ENCODE results near the gene VWA3B. TPM values are rescaled to one million over a fixed set of nuclear protein-coding genes. Genes with fewer than 3 reads are reported as not detected.

The VWA3B gene
- total and polyA plus RNA-seq, 2 donors (not counting 3 experiments of a cell fraction or from before 2014, with no cell fraction given) = not detected

DNA sequence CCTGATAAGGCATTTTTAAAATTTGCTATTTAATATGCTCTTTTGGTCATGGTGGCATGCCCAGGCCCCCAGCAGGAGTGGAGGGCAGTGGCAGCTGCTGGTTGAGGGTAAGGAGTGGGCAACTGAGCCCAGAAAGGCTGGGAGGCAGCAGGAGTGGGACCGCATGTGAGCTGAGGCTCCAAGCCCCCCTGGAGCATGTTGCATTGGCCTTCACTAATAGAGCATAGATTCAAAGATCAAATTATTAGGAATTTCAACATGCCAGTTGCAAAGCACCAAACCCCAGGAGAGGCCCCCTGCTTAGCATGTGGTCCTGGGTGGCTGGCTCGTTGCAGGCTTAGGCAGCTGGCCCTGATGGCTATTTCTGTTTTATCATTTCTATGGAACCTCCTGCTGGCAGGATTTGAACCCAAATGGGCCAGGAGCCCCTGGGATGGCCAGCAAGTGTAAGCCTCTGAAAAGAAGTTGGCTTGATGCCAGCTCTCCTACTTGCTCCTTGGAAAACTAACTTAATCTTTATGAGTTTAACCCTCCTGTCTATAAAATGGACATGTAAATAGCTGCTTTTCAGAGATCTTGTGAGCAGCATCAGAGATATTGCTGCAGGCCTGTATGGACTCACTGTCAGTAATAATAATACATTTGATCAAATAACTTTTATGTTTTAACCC, 49.2 kb upstream of the VWA3B start:
- POLR2A ChIA-PET = no interaction called here
- H4K20me1 ChIP-seq (replicated peaks; ENCODE audit: control insufficient read depth, extremely low read depth, insufficient read depth, low read length) = no peaks in the 10 kb centered on the region
- FAIRE-seq (no peak), DNase-seq (ENCODE audit: low read depth, low spot score) (no peak)
- H3K27ac ChIP-seq (ENCODE audit: insufficient read depth, low read depth, low read length) = no peak overlapping the region
- H3K4me1 ChIP-seq (ENCODE audit: control insufficient read depth, extremely low read depth, insufficient read depth, low read length) = no peaks in the 10 kb centered on the region
- intact Hi-C loops (cut with micrococcal nuclease) (no loop called here), dilution Hi-C loops (cut with MboI; ENCODE audit: extremely low pct_ligation_motif_present, low sequenced_read_pairs) (no loop called here)
- H3K4me3 ChIP-seq (replicated peaks in 1 of 3; ENCODE audit: insufficient read depth in 1 of 3, low read depth in 1 of 3, low read length in 3 of 3) = no peak overlapping the region
- H3K4me2 ChIP-seq (ENCODE audit: insufficient read depth, low read length) = no peak overlapping the region
- no TSS peak for BruUV-seq (replicated peaks)
- CTCF ChIA-PET = interaction anchor here (1.0 to 1.9 kb wide), 2 partner anchors 227 to 231 kb away, joined by 3 to 6 read pairs; no protein-coding TSS in a partner anchor
- TF ChIP-seq EZH2 (IDR thresholded peaks at IDR 0.05; ENCODE audit: borderline replicate concordance, low read depth, low read length, severe bottlenecking) (no peak), JUN (IDR thresholded peaks at IDR 0.05; ENCODE audit: borderline replicate concordance, insufficient read depth, insufficient read length, low read depth) (no peak), POLR2A (IDR thresholded peaks at IDR 0.05; ENCODE audit: low read depth, low read length) (no peak)
- TF ChIP-seq, protein P1, sequence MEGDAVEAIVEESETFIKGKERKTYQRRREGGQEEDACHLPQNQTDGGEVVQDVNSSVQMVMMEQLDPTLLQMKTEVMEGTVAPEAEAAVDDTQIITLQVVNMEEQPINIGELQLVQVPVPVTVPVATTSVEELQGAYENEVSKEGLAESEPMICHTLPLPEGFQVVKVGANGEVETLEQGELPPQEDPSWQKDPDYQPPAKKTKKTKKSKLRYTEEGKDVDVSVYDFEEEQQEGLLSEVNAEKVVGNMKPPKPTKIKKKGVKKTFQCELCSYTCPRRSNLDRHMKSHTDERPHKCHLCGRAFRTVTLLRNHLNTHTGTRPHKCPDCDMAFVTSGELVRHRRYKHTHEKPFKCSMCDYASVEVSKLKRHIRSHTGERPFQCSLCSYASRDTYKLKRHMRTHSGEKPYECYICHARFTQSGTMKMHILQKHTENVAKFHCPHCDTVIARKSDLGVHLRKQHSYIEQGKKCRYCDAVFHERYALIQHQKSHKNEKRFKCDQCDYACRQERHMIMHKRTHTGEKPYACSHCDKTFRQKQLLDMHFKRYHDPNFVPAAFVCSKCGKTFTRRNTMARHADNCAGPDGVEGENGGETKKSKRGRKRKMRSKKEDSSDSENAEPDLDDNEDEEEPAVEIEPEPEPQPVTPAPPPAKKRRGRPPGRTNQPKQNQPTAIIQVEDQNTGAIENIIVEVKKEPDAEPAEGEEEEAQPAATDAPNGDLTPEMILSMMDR (IDR thresholded peaks at IDR 0.05; ENCODE audit: extremely low read depth in 1 of 2, insufficient read depth in 1 of 2, low read depth in 1 of 2, low read length in 2 of 2) = no peak
- H3K9me3 ChIP-seq (replicated peaks; ENCODE audit: control insufficient read depth, insufficient read depth, low read length) = no peaks in the 10 kb centered on the region
- H3K27me3 ChIP-seq (ENCODE audit: control insufficient read depth in 2 of 2, insufficient read depth in 2 of 2, low read length in 2 of 2) = peaks cover 2 to 11% of the 10 kb centered on the region in 2 experiments
- no peaks in the 10 kb centered on the region for H3K9me1 ChIP-seq (replicated peaks; ENCODE audit: control insufficient read depth, extremely low read depth, insufficient read depth, low read length)
- H3K36me3 ChIP-seq (ENCODE audit: control insufficient read depth in 2 of 2, extremely low read depth in 1 of 2, insufficient read depth in 2 of 2, low read length in 2 of 2) = no peaks in the 10 kb centered on the region
- no peak overlapping the region for H3K9ac ChIP-seq (replicated peaks; ENCODE audit: extremely low read depth, insufficient read depth, low read length)
- no peaks in the 10 kb centered on the region for H3K79me2 ChIP-seq (ENCODE audit: control insufficient read depth, insufficient read depth, low read length)
- no peak overlapping the region for H2AFZ ChIP-seq (ENCODE audit: low read depth, low read length)

DNA sequence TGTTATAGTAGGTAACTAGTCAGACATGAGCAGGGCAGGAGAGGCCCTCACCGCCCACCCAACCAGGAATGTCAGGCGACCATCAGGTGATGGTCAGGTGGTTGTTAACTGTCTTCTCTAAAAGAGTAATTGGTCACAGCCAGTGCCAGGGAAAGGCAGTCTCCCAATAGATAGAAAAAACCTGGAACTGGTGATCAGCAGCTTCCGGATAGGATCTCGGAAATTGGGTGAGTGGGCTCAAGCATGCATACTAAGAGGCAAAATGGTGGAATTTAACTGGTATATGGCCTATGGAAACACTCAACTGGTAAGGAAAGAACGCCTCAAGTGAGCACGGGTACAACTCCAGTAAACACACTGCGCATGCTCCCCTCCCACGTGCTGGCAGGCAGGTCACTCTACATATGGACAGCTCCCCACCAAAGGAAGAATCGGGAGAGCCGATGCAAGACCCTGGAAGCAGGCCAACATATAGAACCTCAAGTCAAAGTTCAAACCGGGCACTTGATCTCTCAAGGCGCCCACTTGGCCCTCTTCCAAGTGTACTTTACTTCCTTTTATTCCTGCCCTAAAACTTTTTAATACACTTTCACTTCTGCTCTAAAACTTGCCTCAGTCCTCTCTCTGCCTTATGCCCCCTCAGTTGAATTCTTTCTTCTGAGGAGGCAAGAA, 47.7 kb upstream of the VWA3B start:
- dilution Hi-C loops (cut with MboI; ENCODE audit: extremely low pct_ligation_motif_present, low sequenced_read_pairs) (no loop called here), intact Hi-C loops (cut with micrococcal nuclease) (no loop called here)
- H4K20me1 ChIP-seq (replicated peaks; ENCODE audit: control insufficient read depth, extremely low read depth, insufficient read depth, low read length) = no peaks in the 10 kb centered on the region
- no peak overlapping the region for H3K4me3 ChIP-seq (replicated peaks in 1 of 3; ENCODE audit: insufficient read depth in 1 of 3, low read depth in 1 of 3, low read length in 3 of 3)
- H3K27ac ChIP-seq (ENCODE audit: insufficient read depth, low read depth, low read length) = no peak overlapping the region
- H3K4me1 ChIP-seq (ENCODE audit: control insufficient read depth, extremely low read depth, insufficient read depth, low read length) = no peaks in the 10 kb centered on the region
- FAIRE-seq (no peak), DNase-seq (ENCODE audit: low read depth, low spot score) (no peak)
- ChIA-PET CTCF (no interaction called here), POLR2A (no interaction called here)
- no peak for TF ChIP-seq GATA2 (IDR thresholded peaks at IDR 0.05; ENCODE audit: insufficient read depth, insufficient read length, low read depth, low read length)
- no peak for TF ChIP-seq POLR2AphosphoS5 (IDR thresholded peaks at IDR 0.05; ENCODE audit: insufficient read depth, low read depth, low read length)
- TF ChIP-seq, protein P2, sequence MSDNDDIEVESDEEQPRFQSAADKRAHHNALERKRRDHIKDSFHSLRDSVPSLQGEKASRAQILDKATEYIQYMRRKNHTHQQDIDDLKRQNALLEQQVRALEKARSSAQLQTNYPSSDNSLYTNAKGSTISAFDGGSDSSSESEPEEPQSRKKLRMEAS (IDR thresholded peaks at IDR 0.05; ENCODE audit: insufficient read depth, insufficient read length) = no peak
- no peak for TF ChIP-seq MYC (IDR thresholded peaks at IDR 0.05; ENCODE audit: low read depth, low read length)
- TF ChIP-seq POLR2A (IDR thresholded peaks at IDR 0.05; ENCODE audit: low read depth, low read length) = no peak
- no peak for TF ChIP-seq FOS (IDR thresholded peaks at IDR 0.05; ENCODE audit: borderline replicate concordance, insufficient read depth, low read length)
- TF ChIP-seq EZH2 (IDR thresholded peaks at IDR 0.05; ENCODE audit: borderline replicate concordance, low read depth, low read length, severe bottlenecking) = no peak
- TF ChIP-seq JUN (IDR thresholded peaks at IDR 0.05; ENCODE audit: borderline replicate concordance, insufficient read depth, insufficient read length, low read depth) = no peak
- no peaks in the 10 kb centered on the region for H3K9me3 ChIP-seq (replicated peaks; ENCODE audit: control insufficient read depth, insufficient read depth, low read length)
- H3K9ac ChIP-seq (replicated peaks; ENCODE audit: extremely low read depth, insufficient read depth, low read length) = no peak overlapping the region
- no peak overlapping the region for H3K4me2 ChIP-seq (ENCODE audit: insufficient read depth, low read length)
- no peaks in the 10 kb centered on the region for H3K79me2 ChIP-seq (ENCODE audit: control insufficient read depth, insufficient read depth, low read length)
- no peaks in the 10 kb centered on the region for H3K36me3 ChIP-seq (ENCODE audit: control insufficient read depth in 2 of 2, extremely low read depth in 1 of 2, insufficient read depth in 2 of 2, low read length in 2 of 2)
- no TSS peak for BruUV-seq (replicated peaks)
- peaks cover 5 to 8% of the 10 kb centered on the region in 2 experiments for H3K27me3 ChIP-seq (ENCODE audit: control insufficient read depth in 2 of 2, insufficient read depth in 2 of 2, low read length in 2 of 2)
- H2AFZ ChIP-seq (ENCODE audit: low read depth, low read length) = no peak overlapping the region
- no peaks in the 10 kb centered on the region for H3K9me1 ChIP-seq (replicated peaks; ENCODE audit: control insufficient read depth, extremely low read depth, insufficient read depth, low read length)

All from endothelial cell of umbilical vein (primary cell).